ENCODE measurements around the gene SCGB2B2.

The SCGB2B2 gene

GRCh38 chr19:34651747-34652146, 25.2 kb downstream of the SCGB2B2 start:
- in situ Hi-C loops (cut with HindIII; ENCODE audit: low pct_ligation_motif_present, low sequenced_read_pairs): no loop called here
- no peak for DNase-seq
- Histone ChIP-seq H3K27me3 (replicated peaks) (no peaks in the 10 kb centered on the region), H3K36me3 (replicated peaks) (no peaks in the 10 kb centered on the region), H3K4me3 (ENCODE audit: low read depth, low read length) (no peak overlapping the region), H3K27ac (no peak overlapping the region)
- no peak for TF ChIP-seq CTCF (IDR thresholded peaks at IDR 0.05; ENCODE audit: low read depth, low read length, missing control alignments)

- in situ Hi-C loops (cut with HindIII; ENCODE audit: low pct_ligation_motif_present, low sequenced_read_pairs): no loop called here
- H3K4me3 ChIP-seq (ENCODE audit: low read depth, low read length): no peak overlapping the region
- H3K27ac ChIP-seq: no peak overlapping the region
- DNase-seq: no peak
- H3K27me3 ChIP-seq (replicated peaks): no peaks in the 10 kb centered on the region
- H3K36me3 ChIP-seq (replicated peaks): no peaks in the 10 kb centered on the region
- no peak for TF ChIP-seq CTCF (IDR thresholded peaks at IDR 0.05; ENCODE audit: low read depth, low read length, missing control alignments)
These were observed 26.9 kb downstream of the SCGB2B2 start for GRCh38 chr19:34649886-34650543.

GRCh38 chr19:34645551-34645950, 31.4 kb downstream of the SCGB2B2 start:
- Histone ChIP-seq H3K36me3 (replicated peaks) (no peaks in the 10 kb centered on the region), H3K27ac (no peak overlapping the region), H3K4me3 (ENCODE audit: low read depth, low read length) (no peak overlapping the region), H3K27me3 (replicated peaks) (no peaks in the 10 kb centered on the region)
- DNase-seq: no peak
- TF ChIP-seq CTCF (IDR thresholded peaks at IDR 0.05; ENCODE audit: low read depth, low read length, missing control alignments): no peak
- in situ Hi-C loops (cut with HindIII; ENCODE audit: low pct_ligation_motif_present, low sequenced_read_pairs): no loop called here

- Histone ChIP-seq H3K4me3 (ENCODE audit: low read depth, low read length) (no peak overlapping the region), H3K27me3 (replicated peaks) (no peaks in the 10 kb centered on the region), H3K36me3 (replicated peaks) (no peaks in the 10 kb centered on the region), H3K27ac (no peak overlapping the region)
- TF ChIP-seq CTCF (IDR thresholded peaks at IDR 0.05; ENCODE audit: low read depth, low read length, missing control alignments): no peak
- in situ Hi-C loops (cut with HindIII; ENCODE audit: low pct_ligation_motif_present, low sequenced_read_pairs): no loop called here
- DNase-seq: no peak
These were observed 31.9 kb downstream of the SCGB2B2 start for GRCh38 chr19:34644991-34645461.

- H3K27me3 ChIP-seq (replicated peaks): no peaks in the 10 kb centered on the region
- no peaks in the 10 kb centered on the region for H3K36me3 ChIP-seq (replicated peaks)
- H3K27ac ChIP-seq: no peak overlapping the region
- no peak for TF ChIP-seq CTCF (IDR thresholded peaks at IDR 0.05; ENCODE audit: low read depth, low read length, missing control alignments)
- DNase-seq: no peak
- H3K4me3 ChIP-seq (ENCODE audit: low read depth, low read length): no peak overlapping the region
- in situ Hi-C loops (cut with HindIII; ENCODE audit: low pct_ligation_motif_present, low sequenced_read_pairs): no loop called here
These were observed 34.7 kb downstream of the SCGB2B2 start for GRCh38 chr19:34642241-34642640.

All from brain microvascular endothelial cell (primary cell).